Right lobe of liver (tissue), 4 donors: ENCODE results near the gene CYTH4.

ENCODE experiments used
- POLR2A ChIP-seq: fragments of 450-650 bp; IDR thresholded peaks from one replicate; pipeline ENCODE4 v1.6.1; 2017; ENCODE audit warnings: antibody characterized with exemption, mild to moderate bottlenecking
- TF ChIP-seq, protein P1 (sequence below), 4 donors: fragments of 200-600 bp in 3 of 4; fragments of 450-650 bp in 1 of 4; IDR thresholded peaks; one replicate each; pipeline versions ENCODE4 v1.5.1 to v1.8.0; 2016 to 2022; ENCODE audit warnings: antibody characterized with exemption in 4 of 4, mild to moderate bottlenecking in 2 of 4
- donor health status: DM: no; HTN: no; CAD: no.
- donor health status: DM: no; HTN: no; CAD: no.
- donor health status: DM: no; HTN: yes; CAD: no.

DNA sequence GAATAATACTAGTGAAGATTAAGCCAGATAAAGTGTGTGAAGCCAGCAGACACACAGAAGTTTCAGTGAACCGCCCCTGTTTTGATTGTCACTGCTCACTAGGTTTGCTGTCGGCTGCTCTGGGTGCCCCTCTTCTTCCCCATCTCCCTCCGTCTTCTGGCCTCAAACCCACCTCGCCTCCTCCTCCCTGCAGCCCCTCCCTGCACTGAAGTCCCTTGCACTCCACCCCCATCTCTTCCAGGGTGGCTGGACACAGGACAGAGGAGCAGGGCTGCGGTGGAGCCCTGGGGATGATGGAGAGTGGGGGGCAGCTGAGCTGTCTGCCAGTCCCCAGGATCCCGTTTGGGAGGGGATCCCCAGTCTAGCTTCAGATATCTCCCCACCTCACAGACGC lies 53.5 kb downstream of the CYTH4 start:
- TF ChIP-seq, protein P1, sequence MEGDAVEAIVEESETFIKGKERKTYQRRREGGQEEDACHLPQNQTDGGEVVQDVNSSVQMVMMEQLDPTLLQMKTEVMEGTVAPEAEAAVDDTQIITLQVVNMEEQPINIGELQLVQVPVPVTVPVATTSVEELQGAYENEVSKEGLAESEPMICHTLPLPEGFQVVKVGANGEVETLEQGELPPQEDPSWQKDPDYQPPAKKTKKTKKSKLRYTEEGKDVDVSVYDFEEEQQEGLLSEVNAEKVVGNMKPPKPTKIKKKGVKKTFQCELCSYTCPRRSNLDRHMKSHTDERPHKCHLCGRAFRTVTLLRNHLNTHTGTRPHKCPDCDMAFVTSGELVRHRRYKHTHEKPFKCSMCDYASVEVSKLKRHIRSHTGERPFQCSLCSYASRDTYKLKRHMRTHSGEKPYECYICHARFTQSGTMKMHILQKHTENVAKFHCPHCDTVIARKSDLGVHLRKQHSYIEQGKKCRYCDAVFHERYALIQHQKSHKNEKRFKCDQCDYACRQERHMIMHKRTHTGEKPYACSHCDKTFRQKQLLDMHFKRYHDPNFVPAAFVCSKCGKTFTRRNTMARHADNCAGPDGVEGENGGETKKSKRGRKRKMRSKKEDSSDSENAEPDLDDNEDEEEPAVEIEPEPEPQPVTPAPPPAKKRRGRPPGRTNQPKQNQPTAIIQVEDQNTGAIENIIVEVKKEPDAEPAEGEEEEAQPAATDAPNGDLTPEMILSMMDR (IDR thresholded peaks at IDR 0.05), result no peak
- no peak for TF ChIP-seq POLR2A
